Activated T-helper 1 cell treated with anti-CD3 and anti-CD28 coated beads, Interleukin-2, amount 50 U/mL, for 16 hours (primary cell): ENCODE data around the gene PNCK.
A peak's percentile ranks its signal among the peaks of the same experiment; 100 is the strongest.

Source experiments
- DNase-seq, 2 donors: peaks; one replicate each; pipeline ENCODE4 v3.0.0-alpha.2; 2020; ENCODE audit warnings: low read depth in 1 of 2, low spot score in 1 of 2

Gene PNCK

DNA sequence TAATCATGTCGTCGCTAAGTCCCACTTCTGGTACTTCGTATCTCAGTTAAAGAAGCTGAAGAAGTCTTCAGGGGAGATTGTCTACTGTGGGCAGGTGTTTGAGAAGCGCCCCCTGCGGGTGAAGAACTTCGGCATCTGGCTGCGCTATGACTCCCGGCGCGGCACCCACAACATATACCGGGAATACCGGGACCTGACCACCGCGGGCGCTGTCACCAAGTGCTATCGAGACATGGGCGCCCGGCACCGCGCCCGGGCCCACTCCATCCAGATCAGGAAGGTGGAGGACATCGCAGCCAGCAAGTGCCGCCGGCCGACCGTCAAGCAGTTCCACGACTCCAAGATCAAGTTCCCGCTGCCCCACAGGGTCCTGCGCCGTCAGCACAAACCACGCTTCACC lies 11.3 kb downstream of the PNCK start:
- peak; percentile 29 to 33 for DNase-seq

DNA sequence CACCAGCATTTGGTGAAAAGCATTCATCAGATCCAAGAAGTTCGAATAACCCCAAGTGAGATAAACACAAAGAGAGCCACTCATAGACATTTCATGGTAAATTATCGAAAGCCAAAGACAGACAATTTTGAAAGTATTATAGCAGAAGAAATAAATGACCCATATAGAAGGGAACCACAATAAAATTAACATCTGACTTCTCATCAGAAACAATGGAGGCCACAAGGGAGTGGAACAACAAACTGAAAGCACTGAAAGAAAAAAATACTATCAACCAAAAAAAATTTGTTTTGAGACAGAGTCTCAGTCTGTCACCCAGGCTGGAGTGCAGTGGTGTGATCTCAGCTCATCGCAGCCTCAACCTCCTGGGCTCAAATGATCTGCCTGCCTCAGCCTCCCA lies 14.3 kb downstream of the PNCK start:
- DNase-seq: no peak

- no peak for DNase-seq
These were observed 16.5 kb downstream of the PNCK start for GRCh38 chrX:153657161-153657560.

- DNase-seq: no peak
These were observed 20.1 kb downstream of the PNCK start for GRCh38 chrX:153653556-153653955.

- no peak for DNase-seq
These were observed 22.0 kb downstream of the PNCK start for GRCh38 chrX:153651540-153652079.

GRCh38 chrX:153650959-153651358 lies 22.7 kb downstream of the PNCK start:
- DNase-seq: no peak

GRCh38 chrX:153649915-153650782 lies 23.5 kb downstream of the PNCK start:
- no peak for DNase-seq

DNA sequence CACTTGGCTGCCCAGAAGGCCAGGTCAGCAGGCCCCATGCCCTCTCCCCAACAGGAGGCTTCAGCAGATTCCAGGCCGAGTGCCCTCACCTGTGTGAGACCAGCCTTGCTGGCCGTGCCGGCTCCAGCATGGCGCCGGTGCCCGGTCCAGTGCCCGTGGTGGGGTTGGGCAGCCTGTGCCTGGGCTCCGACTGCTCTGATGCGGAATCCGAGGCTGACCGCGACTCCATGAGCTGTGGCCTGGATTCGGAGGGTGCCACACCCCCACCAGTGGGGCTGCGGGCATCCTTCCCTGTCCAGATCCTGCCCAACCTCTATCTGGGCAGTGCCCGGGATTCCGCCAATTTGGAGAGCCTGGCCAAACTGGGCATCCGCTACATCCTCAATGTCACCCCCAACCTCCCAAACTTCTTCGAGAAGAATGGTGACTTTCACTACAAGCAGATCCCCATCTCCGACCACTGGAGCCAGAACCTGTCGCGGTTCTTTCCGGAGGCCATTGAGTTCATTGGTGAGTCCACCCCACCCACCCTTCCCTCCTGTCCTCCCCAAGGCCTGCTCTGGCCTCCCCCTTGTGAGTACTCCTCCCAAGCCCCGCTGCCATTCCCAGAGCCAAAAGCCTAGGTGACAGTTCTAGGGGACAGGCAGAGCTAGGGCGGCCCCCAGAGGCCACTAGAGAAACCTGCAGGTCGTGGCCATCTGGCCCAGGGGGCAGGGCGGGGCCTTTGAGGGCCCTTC lies 24.3 kb downstream of the PNCK start:
- no peak for DNase-seq

- no peak for DNase-seq
These were observed 25.0 kb downstream of the PNCK start for GRCh38 chrX:153648358-153649177.

GRCh38 chrX:153647461-153648357 lies 25.9 kb downstream of the PNCK start:
- no peak for DNase-seq

DNA sequence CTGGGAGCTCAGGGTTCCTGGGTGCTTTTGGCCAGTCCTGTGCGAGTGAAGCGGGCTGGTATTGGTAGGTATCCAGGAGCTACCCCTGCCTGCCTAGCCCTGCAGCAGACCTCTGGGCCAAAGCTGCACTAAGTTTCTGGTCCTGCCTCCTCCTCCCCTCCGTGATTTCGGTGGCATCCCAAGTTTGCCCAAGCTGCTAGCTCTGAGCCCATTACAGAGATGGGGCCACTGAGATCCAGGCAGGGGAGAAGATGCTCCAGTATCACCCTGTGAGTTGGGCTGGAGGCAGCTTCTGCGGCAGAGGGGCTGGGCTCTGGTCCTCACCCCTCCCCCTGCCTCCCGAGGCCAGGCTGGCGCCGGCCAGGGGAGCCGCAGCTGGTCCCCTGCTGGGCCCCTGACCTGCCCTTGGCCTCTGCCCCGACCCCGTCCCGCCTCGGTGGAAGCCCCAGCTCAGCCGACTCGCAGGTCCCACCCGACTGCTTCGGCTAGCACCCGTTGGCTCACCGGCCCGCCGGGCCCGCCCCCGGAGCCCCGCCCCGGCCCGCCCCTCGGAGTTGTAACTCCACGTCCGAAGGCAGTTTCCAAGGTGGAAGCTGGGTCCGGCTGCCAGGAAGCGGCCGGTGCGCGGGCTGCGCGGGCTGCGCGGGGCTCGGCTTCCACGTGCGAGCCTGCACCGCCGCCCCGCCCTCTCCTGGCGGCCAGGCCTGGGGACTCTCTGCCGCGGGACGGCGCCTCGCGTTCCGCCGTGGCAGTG lies 26.8 kb downstream of the PNCK start, which contains the start of gene DUSP9:
Gene DUSP9, plus strand, starts transcription at position 584 of the 754 bp plus-strand sequence. CDS start 751 bp downstream, outside the sequence.
- DNase-seq: no peak

GRCh38 chrX:153645921-153646488 lies 27.6 kb downstream of the PNCK start:
- no peak for DNase-seq

GRCh38 chrX:153645151-153645550 lies 28.5 kb downstream of the PNCK start:
- DNase-seq: no peak

DNA sequence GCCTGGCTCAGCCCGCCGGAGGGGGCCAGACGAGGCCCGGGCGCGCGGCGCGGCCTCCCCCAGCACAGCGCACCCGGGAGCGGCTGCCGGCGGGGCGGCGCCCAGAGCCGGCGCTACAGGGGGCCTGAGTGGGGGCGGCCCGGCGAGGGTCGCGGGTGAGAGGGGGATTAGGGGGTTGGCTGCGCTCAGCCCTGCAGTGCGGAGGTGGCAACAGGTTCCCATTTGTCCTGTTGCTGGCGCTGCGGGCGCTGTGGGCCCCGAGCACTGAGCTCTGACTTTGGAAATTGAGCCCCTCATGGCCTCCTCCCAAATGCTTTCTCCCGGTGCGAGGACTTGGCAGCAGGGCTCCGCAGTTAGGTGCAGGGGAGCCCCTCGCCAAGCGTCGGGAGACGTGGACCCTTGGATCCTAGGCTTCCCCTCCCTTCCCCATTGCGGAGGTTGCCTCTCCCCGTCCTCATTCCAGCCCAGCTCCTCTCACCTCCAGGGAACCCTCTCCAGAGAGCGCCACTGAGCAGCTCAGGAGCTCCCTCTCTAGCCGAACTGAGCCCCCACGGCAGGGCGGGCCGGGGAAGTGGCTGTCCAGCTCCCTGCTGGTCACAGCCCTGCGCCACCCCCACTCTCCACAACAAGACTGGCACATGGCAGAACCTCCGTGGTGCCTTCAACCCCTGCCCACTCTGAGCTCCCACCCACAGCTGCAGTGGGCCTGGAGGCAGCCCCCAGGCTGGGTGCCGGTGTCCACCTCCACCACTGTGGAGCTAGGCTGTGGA lies 29.1 kb downstream of the PNCK start:
- DNase-seq: no peak

GRCh38 chrX:153643431-153644351 lies 29.9 kb downstream of the PNCK start:
- no peak for DNase-seq

GRCh38 chrX:153642655-153643430 lies 30.8 kb downstream of the PNCK start:
- DNase-seq: no peak
